Mucosa of stomach (tissue), 1 donor: ENCODE measurements around the gene ERG.

Experiments
- H3K27me3 ChIP-seq: one replicate; pipeline ENCODE4 v1.7.0; 2013; ENCODE audit warnings: mild to moderate bottlenecking, low read length; ENCODE audit not compliant: control insufficient read depth, insufficient read depth
- H3K36me3 ChIP-seq: one replicate; pipeline ENCODE4 v1.7.0; 2013; ENCODE audit warnings: low read length; ENCODE audit not compliant: control insufficient read depth, insufficient read depth
- H3K4me1 ChIP-seq: one replicate; pipeline ENCODE4 v1.7.0; 2013; ENCODE audit warnings: mild to moderate bottlenecking, low read length; ENCODE audit not compliant: control insufficient read depth, insufficient read depth
- H3K4me3 ChIP-seq: one replicate; pipeline ENCODE4 v1.7.0; 2013; ENCODE audit warnings: low read length
- H3K9ac ChIP-seq: one replicate; pipeline ENCODE4 v1.7.0; 2013; ENCODE audit warnings: mild to moderate bottlenecking, low read length, moderate library complexity
- H3K9me3 ChIP-seq: one replicate; pipeline ENCODE4 v1.7.0; 2013; ENCODE audit warnings: mild to moderate bottlenecking, low read length, moderate library complexity; ENCODE audit not compliant: control insufficient read depth
- donor health status: Pancreatic carcinoma.

Gene ERG

GRCh38 chr21:38441153-38441552 is 57.1 kb downstream of the ERG start:
- Histone ChIP-seq H3K27me3 (no peaks in the 10 kb centered on the region), H3K4me3 (no peak overlapping the region), H3K36me3 (no peaks in the 10 kb centered on the region), H3K9me3 (no peaks in the 10 kb centered on the region), H3K9ac (no peak overlapping the region), H3K4me1 (no peaks in the 10 kb centered on the region)

GRCh38 chr21:38440746-38441145 is 57.5 kb downstream of the ERG start:
- H3K9ac ChIP-seq = no peak overlapping the region
- H3K4me1 ChIP-seq = no peaks in the 10 kb centered on the region
- no peaks in the 10 kb centered on the region for H3K36me3 ChIP-seq
- H3K4me3 ChIP-seq = no peak overlapping the region
- H3K9me3 ChIP-seq = no peaks in the 10 kb centered on the region
- no peaks in the 10 kb centered on the region for H3K27me3 ChIP-seq

- Histone ChIP-seq H3K4me3 (no peak overlapping the region), H3K4me1 (no peaks in the 10 kb centered on the region)
Observed at GRCh38 chr21:38439957-38440356, 58.3 kb downstream of the ERG start.

GRCh38 chr21:38439426-38439825 is 58.9 kb downstream of the ERG start:
- no peaks in the 10 kb centered on the region for H3K36me3 ChIP-seq
- no peaks in the 10 kb centered on the region for H3K9me3 ChIP-seq
- no peak overlapping the region for H3K4me3 ChIP-seq
- H3K4me1 ChIP-seq = no peaks in the 10 kb centered on the region
- no peak overlapping the region for H3K9ac ChIP-seq
- H3K27me3 ChIP-seq = no peaks in the 10 kb centered on the region

More at GRCh38 chr21:38439957-38440356, 58.3 kb downstream of the ERG start:
- Histone ChIP-seq H3K36me3 (no peaks in the 10 kb centered on the region), H3K27me3 (no peaks in the 10 kb centered on the region), H3K9ac (no peak overlapping the region), H3K9me3 (no peaks in the 10 kb centered on the region)

- H3K4me3 ChIP-seq = no peak overlapping the region
- H3K4me1 ChIP-seq = no peaks in the 10 kb centered on the region
- H3K36me3 ChIP-seq = no peaks in the 10 kb centered on the region
- no peaks in the 10 kb centered on the region for H3K9me3 ChIP-seq
- no peak overlapping the region for H3K9ac ChIP-seq
- no peaks in the 10 kb centered on the region for H3K27me3 ChIP-seq
Observed at GRCh38 chr21:38438462-38438893, 59.8 kb downstream of the ERG start.

GRCh38 chr21:38436341-38436740 is 61.9 kb downstream of the ERG start:
- no peaks in the 10 kb centered on the region for H3K9me3 ChIP-seq
- H3K4me3 ChIP-seq = no peak overlapping the region
- H3K36me3 ChIP-seq = no peaks in the 10 kb centered on the region
- H3K9ac ChIP-seq = no peak overlapping the region
- H3K4me1 ChIP-seq = no peaks in the 10 kb centered on the region
- no peaks in the 10 kb centered on the region for H3K27me3 ChIP-seq

- H3K9me3 ChIP-seq = no peaks in the 10 kb centered on the region
- no peak overlapping the region for H3K4me3 ChIP-seq
- no peak overlapping the region for H3K9ac ChIP-seq
- no peaks in the 10 kb centered on the region for H3K36me3 ChIP-seq
- H3K4me1 ChIP-seq = no peaks in the 10 kb centered on the region
- H3K27me3 ChIP-seq = no peaks in the 10 kb centered on the region
Observed at GRCh38 chr21:38434913-38435533, 63.3 kb downstream of the ERG start.

- H3K9ac ChIP-seq = no peak overlapping the region
- H3K4me1 ChIP-seq = no peaks in the 10 kb centered on the region
Observed at GRCh38 chr21:38433471-38433870, 64.8 kb downstream of the ERG start.

GRCh38 chr21:38430401-38430984 is 67.8 kb downstream of the ERG start:
- Histone ChIP-seq H3K4me1 (no peaks in the 10 kb centered on the region), H3K27me3 (no peaks in the 10 kb centered on the region), H3K36me3 (no peaks in the 10 kb centered on the region), H3K9ac (no peak overlapping the region), H3K9me3 (no peaks in the 10 kb centered on the region), H3K4me3 (no peak overlapping the region)

More at GRCh38 chr21:38433471-38433870, 64.8 kb downstream of the ERG start:
- Histone ChIP-seq H3K27me3 (no peaks in the 10 kb centered on the region), H3K9me3 (no peaks in the 10 kb centered on the region), H3K36me3 (no peaks in the 10 kb centered on the region), H3K4me3 (no peak overlapping the region)

- Histone ChIP-seq H3K36me3 (no peaks in the 10 kb centered on the region), H3K4me3 (no peak overlapping the region), H3K27me3 (no peaks in the 10 kb centered on the region), H3K4me1 (no peaks in the 10 kb centered on the region), H3K9me3 (no peaks in the 10 kb centered on the region), H3K9ac (no peak overlapping the region)
Observed at GRCh38 chr21:38429011-38429410, 69.3 kb downstream of the ERG start.

GRCh38 chr21:38428211-38428610 is 70.1 kb downstream of the ERG start:
- H3K27me3 ChIP-seq = no peaks in the 10 kb centered on the region
- no peaks in the 10 kb centered on the region for H3K36me3 ChIP-seq
- H3K9me3 ChIP-seq = no peaks in the 10 kb centered on the region
- no peak overlapping the region for H3K9ac ChIP-seq
- H3K4me1 ChIP-seq = no peaks in the 10 kb centered on the region
- H3K4me3 ChIP-seq = no peak overlapping the region

- no peaks in the 10 kb centered on the region for H3K9me3 ChIP-seq
- H3K9ac ChIP-seq = no peak overlapping the region
- no peaks in the 10 kb centered on the region for H3K4me1 ChIP-seq
- H3K36me3 ChIP-seq = no peaks in the 10 kb centered on the region
- no peak overlapping the region for H3K4me3 ChIP-seq
- no peaks in the 10 kb centered on the region for H3K27me3 ChIP-seq
Observed at GRCh38 chr21:38424305-38425019, 73.8 kb downstream of the ERG start.
